22Rv1 (cell line): ENCODE results near the gene IL1RAPL2.

Source experiments
- ZFX ChIP-seq: fragments of 450-650 bp; IDR thresholded peaks from 2 replicates; pipeline ENCODE4 v1.6.1; 2017; ENCODE audit warnings: antibody characterized with exemption, borderline replicate concordance
- TF ChIP-seq, protein P1 (sequence below): fragments of 450-650 bp; IDR thresholded peaks from 2 replicates; pipeline ENCODE4 v1.5.1; 2017; ENCODE audit warnings: mild to moderate bottlenecking

DNA sequence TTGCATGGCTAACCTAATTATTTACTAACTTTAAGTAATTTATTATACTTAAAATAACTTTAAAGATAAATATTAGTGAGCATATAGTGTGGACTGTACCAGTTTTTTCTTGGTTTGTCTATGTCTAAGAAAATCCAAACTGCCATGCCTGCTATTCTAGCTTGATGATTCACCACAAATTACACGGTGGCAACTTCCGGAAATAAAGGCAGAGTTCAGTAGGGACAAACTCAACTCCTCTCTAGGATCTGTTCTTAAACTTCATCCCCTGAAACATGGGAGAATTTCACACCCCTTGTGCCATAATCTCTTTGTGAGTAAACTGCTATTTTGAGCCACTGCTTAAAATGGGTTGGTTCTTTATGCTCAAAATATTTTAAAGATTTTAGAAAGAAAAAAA lies 1042.7 kb downstream of the IL1RAPL2 start:
- TF ChIP-seq, protein P1, sequence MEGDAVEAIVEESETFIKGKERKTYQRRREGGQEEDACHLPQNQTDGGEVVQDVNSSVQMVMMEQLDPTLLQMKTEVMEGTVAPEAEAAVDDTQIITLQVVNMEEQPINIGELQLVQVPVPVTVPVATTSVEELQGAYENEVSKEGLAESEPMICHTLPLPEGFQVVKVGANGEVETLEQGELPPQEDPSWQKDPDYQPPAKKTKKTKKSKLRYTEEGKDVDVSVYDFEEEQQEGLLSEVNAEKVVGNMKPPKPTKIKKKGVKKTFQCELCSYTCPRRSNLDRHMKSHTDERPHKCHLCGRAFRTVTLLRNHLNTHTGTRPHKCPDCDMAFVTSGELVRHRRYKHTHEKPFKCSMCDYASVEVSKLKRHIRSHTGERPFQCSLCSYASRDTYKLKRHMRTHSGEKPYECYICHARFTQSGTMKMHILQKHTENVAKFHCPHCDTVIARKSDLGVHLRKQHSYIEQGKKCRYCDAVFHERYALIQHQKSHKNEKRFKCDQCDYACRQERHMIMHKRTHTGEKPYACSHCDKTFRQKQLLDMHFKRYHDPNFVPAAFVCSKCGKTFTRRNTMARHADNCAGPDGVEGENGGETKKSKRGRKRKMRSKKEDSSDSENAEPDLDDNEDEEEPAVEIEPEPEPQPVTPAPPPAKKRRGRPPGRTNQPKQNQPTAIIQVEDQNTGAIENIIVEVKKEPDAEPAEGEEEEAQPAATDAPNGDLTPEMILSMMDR: no peak
- no peak for TF ChIP-seq ZFX
